HepG2 (cell line): ENCODE data around the gene RABL2A. TPM values are rescaled to one million over a fixed set of nuclear protein-coding genes. Genes with fewer than 3 reads are reported as not detected.
"Not testable (repeated sequence)": the region's sequence is repeated elsewhere in the genome, so short reads cannot be mapped to it uniquely, and the experiment has no call there.

Experiments used
- ARID3A ChIP-seq: IDR thresholded peaks from 2 replicates; pipeline ENCODE4 v1.6.1; 2012; ENCODE audit warnings: low read depth, low read length, improper control_type of control experiment
- E2F5 ChIP-seq: sonication (generic); formaldehyde crosslinking; conservative IDR thresholded peaks from 2 replicates; pipeline ENCODE4 v1.4.0; 2020; ENCODE audit warnings: missing genetic modification reagents
- FOXJ3 ChIP-seq: sonication (generic); formaldehyde crosslinking; IDR thresholded peaks from 2 replicates; pipeline ENCODE4 v1.4.0; 2020; ENCODE audit warnings: missing genetic modification reagents, mild to moderate bottlenecking, borderline replicate concordance
- GLMP ChIP-seq: sonication (generic); formaldehyde crosslinking; IDR thresholded peaks from 2 replicates; pipeline ENCODE4 v1.9.0; 2021; ENCODE audit warnings: missing genetic modification reagents, mild to moderate bottlenecking, borderline replicate concordance
- HOXA5 ChIP-seq: sonication (generic); formaldehyde crosslinking; IDR thresholded peaks from 2 replicates; pipeline ENCODE4 v1.4.0; 2020; ENCODE audit warnings: missing genetic modification reagents
- KAT8 ChIP-seq: IDR thresholded peaks from 2 replicates; pipeline ENCODE4 v1.6.1; 2016; ENCODE audit warnings: missing genetic modification reagents, missing compliant biosample characterization
- NONO ChIP-seq, 2 experiments: fragments of 450-650 bp in 1 of 2; sonication (generic) in 1 of 2; formaldehyde crosslinking in 1 of 2; IDR thresholded peaks in 1 of 2; conservative IDR thresholded peaks in 1 of 2; 2 replicates each; pipeline versions ENCODE4 v1.6.1 to v1.8.0; 2017 to 2022; ENCODE audit warnings: mild to moderate bottlenecking in 1 of 2, missing genetic modification reagents in 1 of 2, moderate library complexity in 1 of 2
- PBX3 ChIP-seq: sonication (generic); formaldehyde crosslinking; IDR thresholded peaks from 2 replicates; pipeline ENCODE4 v1.8.1; 2023; ENCODE audit warnings: missing genetic modification reagents, inconsistent platforms, borderline replicate concordance
- RELA ChIP-seq: sonication (generic); formaldehyde crosslinking; IDR thresholded peaks from 2 replicates; pipeline ENCODE4 v1.4.0; 2020; ENCODE audit warnings: missing genetic modification reagents
- STAG1 ChIP-seq: sonication (generic); formaldehyde crosslinking; IDR thresholded peaks from 2 replicates; pipeline ENCODE4 v1.4.0; 2020; ENCODE audit warnings: missing genetic modification reagents
- TFDP2 ChIP-seq: sonication (generic); formaldehyde crosslinking; IDR thresholded peaks from 2 replicates; pipeline ENCODE4 v1.4.0; 2020; ENCODE audit warnings: missing genetic modification reagents
- XRCC5 ChIP-seq: fragments of 200-400 bp; formaldehyde crosslinking; optimal IDR thresholded peaks from 2 replicates; pipeline ENCODE3; 2017; ENCODE audit warnings: mild to moderate bottlenecking, low read length
- ZNF234 ChIP-seq: sonication (generic); formaldehyde crosslinking; conservative IDR thresholded peaks from 2 replicates; pipeline ENCODE4 v1.5.1; 2020; ENCODE audit warnings: mild to moderate bottlenecking, missing genetic modification reagents
- ZNF274 ChIP-seq: sonication (generic); formaldehyde crosslinking; IDR thresholded peaks from 2 replicates; pipeline ENCODE4 v1.5.1; 2020; ENCODE audit warnings: mild to moderate bottlenecking, missing genetic modification reagents
- ZNF329 ChIP-seq: sonication (generic); formaldehyde crosslinking; IDR thresholded peaks from 2 replicates; pipeline ENCODE4 v1.9.0; 2021; ENCODE audit warnings: low read depth, mild to moderate bottlenecking, missing genetic modification reagents
- ZNF414 ChIP-seq: sonication (generic); formaldehyde crosslinking; IDR thresholded peaks from 2 replicates; pipeline ENCODE4 v1.5.0; 2020; ENCODE audit warnings: missing genetic modification reagents
- ZNF430 ChIP-seq: sonication (generic); formaldehyde crosslinking; IDR thresholded peaks from 2 replicates; pipeline ENCODE4 v1.9.0; 2021; ENCODE audit warnings: mild to moderate bottlenecking, missing genetic modification reagents
- ZNF468 ChIP-seq: sonication (generic); formaldehyde crosslinking; IDR thresholded peaks from 2 replicates; pipeline ENCODE4 v1.8.0; 2022; ENCODE audit warnings: mild to moderate bottlenecking, moderate library complexity, missing genetic modification reagents
- ZNF550 ChIP-seq: sonication (generic); formaldehyde crosslinking; IDR thresholded peaks from 2 replicates; pipeline ENCODE4 v1.4.0; 2020; ENCODE audit warnings: mild to moderate bottlenecking, missing genetic modification reagents, borderline replicate concordance
- ZNF557 ChIP-seq: sonication (generic); formaldehyde crosslinking; IDR thresholded peaks from 2 replicates; pipeline ENCODE4 v1.4.0; 2020; ENCODE audit warnings: missing genetic modification reagents
- ZNF589 ChIP-seq: sonication (generic); formaldehyde crosslinking; conservative IDR thresholded peaks from 2 replicates; pipeline ENCODE4 v1.8.0; 2022; ENCODE audit warnings: mild to moderate bottlenecking, moderate library complexity, missing genetic modification reagents
- polyA plus RNA-seq, 8 experiments: library from polyadenylated mRNA; depleted of rRNA in 3 of 8; stranded (reverse) in 7 of 8; unstranded in 1 of 8; fragments of >200 nt; fragmentation: Illumina TruSeq in 4 of 8; extraction: Trizol in 4 of 8; gene quantifications; 2 replicates each; pipeline versions ENCODE4 v1.2.1 to v1.2.3, GENCODE V29; 2011 to 2016; ENCODE audit warnings: low read depth in 4 of 8, missing spikeins in 1 of 8, mixed read lengths in 1 of 8; ENCODE audit not compliant: insufficient read depth in 1 of 8
- total RNA-seq, 5 experiments: library from RNA; depleted of rRNA; stranded (reverse); fragments of >200 nt; fragmentation: Illumina TruSeq; extraction: Trizol; gene quantifications; 2 replicates each; pipeline ENCODE4 v1.2.3, GENCODE V29; 2016; ENCODE audit warnings: low read depth in 1 of 5

The RABL2A gene
- total and polyA plus RNA-seq, 2 of the 13 experiments (the other 11 are each of a cell fraction or from before 2014, with no cell fraction given), result 9.6 to 13.4 TPM

- peak; percentile 83 for TF ChIP-seq TFDP2
- peak; percentile 85 for TF ChIP-seq E2F5 (CRISPR knock-in tag)
- peak; percentile 90 for TF ChIP-seq ZNF430 (CRISPR knock-in tag)
- peak; percentile 71 for TF ChIP-seq XRCC5
- TF ChIP-seq PBX3, result 0 out of 2 replicates have a peak, but pooled peaks have one; percentile 69
- not testable (repeated sequence) for TF ChIP-seq NONO (IDR thresholded peaks at IDR 0.05)
- TF ChIP-seq NONO (CRISPR knock-in tag; conservative IDR thresholded peaks at IDR 0.05), result peak; percentile 98
- peak; percentile 88; the same call in 1 of the 2 replicates for TF ChIP-seq ZNF329 (CRISPR knock-in tag)
- peak; percentile 98 for TF ChIP-seq ZNF274 (CRISPR knock-in tag)
- TF ChIP-seq ZNF234 (CRISPR knock-in tag), result peak; percentile 85; the same call in 1 of the 2 replicates
- peak; percentile 95 for TF ChIP-seq KAT8
- TF ChIP-seq ZNF557, result 0 out of 2 replicates have a peak, but pooled peaks have one; percentile 44
- peak; percentile 45; the same call in 1 of the 2 replicates for TF ChIP-seq GLMP (CRISPR knock-in tag)
- TF ChIP-seq ZNF468 (CRISPR knock-in tag), result 0 out of 2 replicates have a peak, but pooled peaks have one; percentile 70
- TF ChIP-seq HOXA5 (CRISPR knock-in tag), result peak; percentile 92
- TF ChIP-seq ZNF550 (CRISPR knock-in tag), result peak; percentile 98
- TF ChIP-seq STAG1 (CRISPR knock-in tag), result 0 out of 2 replicates have a peak, but pooled peaks have one; percentile 20
- TF ChIP-seq FOXJ3, result peak; percentile 47; the same call in 1 of the 2 replicates
- peak; percentile 88; the same call in 1 of the 2 replicates for TF ChIP-seq RELA (CRISPR knock-in tag)
- TF ChIP-seq ZNF589 (CRISPR knock-in tag), result peak; percentile 53; the same call in 1 of the 2 replicates
- 0 out of 2 replicates have a peak, but pooled peaks have one; percentile 35 for TF ChIP-seq ARID3A
- peak; percentile 93 for TF ChIP-seq ZNF414 (CRISPR knock-in tag)
Measured at GRCh38 chr2:113583521-113584225, 43.4 kb upstream of the RABL2A start (continued).
